Suprapubic skin (tissue), 4 donors: ENCODE results near the gene FGF16.

Experiments used
- EP300 ChIP-seq: sonication (generic); formaldehyde crosslinking; IDR thresholded peaks from one replicate; pipeline ENCODE4 v1.6.1; 2017; ENCODE audit warnings: antibody characterized with exemption
- POLR2A ChIP-seq, 2 donors: fragments of 450-650 bp; IDR thresholded peaks; one replicate each; pipeline ENCODE4 v1.6.1; 2017; ENCODE audit warnings: antibody characterized with exemption in 2 of 2, mild to moderate bottlenecking in 2 of 2, moderate library complexity in 2 of 2
- POLR2AphosphoS5 ChIP-seq, 3 donors: sonication (generic); formaldehyde crosslinking; IDR thresholded peaks; one replicate each; pipeline ENCODE4 v1.6.1; 2017; ENCODE audit warnings: antibody characterized with exemption in 3 of 3
- TF ChIP-seq, protein P1 (sequence below), 2 donors: fragments of 200-600 bp in 1 of 2; fragments of 450-650 bp in 1 of 2; sonication (generic) in 1 of 2; IDR thresholded peaks; one replicate each; pipeline ENCODE4 v1.5.1; 2016 to 2019; ENCODE audit warnings: antibody characterized with exemption in 2 of 2, mild to moderate bottlenecking in 1 of 2, moderate library complexity in 1 of 2

GRCh38 chrX:77505227-77505626 lies 58.0 kb downstream of the FGF16 start:
- TF ChIP-seq, protein P1, sequence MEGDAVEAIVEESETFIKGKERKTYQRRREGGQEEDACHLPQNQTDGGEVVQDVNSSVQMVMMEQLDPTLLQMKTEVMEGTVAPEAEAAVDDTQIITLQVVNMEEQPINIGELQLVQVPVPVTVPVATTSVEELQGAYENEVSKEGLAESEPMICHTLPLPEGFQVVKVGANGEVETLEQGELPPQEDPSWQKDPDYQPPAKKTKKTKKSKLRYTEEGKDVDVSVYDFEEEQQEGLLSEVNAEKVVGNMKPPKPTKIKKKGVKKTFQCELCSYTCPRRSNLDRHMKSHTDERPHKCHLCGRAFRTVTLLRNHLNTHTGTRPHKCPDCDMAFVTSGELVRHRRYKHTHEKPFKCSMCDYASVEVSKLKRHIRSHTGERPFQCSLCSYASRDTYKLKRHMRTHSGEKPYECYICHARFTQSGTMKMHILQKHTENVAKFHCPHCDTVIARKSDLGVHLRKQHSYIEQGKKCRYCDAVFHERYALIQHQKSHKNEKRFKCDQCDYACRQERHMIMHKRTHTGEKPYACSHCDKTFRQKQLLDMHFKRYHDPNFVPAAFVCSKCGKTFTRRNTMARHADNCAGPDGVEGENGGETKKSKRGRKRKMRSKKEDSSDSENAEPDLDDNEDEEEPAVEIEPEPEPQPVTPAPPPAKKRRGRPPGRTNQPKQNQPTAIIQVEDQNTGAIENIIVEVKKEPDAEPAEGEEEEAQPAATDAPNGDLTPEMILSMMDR (IDR thresholded peaks at IDR 0.05): no peak
- TF ChIP-seq POLR2A (IDR thresholded peaks at IDR 0.05) (no peak), EP300 (no peak), POLR2AphosphoS5 (IDR thresholded peaks at IDR 0.05) (no peak)
